HEK293 (cell line): ENCODE results near the gene NRIP1.
A peak's percentile ranks its signal among the peaks of the same experiment; 100 is the strongest.

Source experiments
- CTCF ChIA-PET: fragments of 350-600 bp; formaldehyde crosslinking; extraction: SDS; loops from one replicate; lab custom pipeline; 2021; ENCODE audit warnings: antibody characterized with exemption; lab: Yijun Ruan, JAX
- POLR2A ChIA-PET: fragments of 300-600 bp; formaldehyde crosslinking; extraction: SDS; loops from one replicate; lab custom pipeline; 2020; ENCODE audit warnings: antibody characterized with exemption, inconsistent platforms; lab: Yijun Ruan, JAX
- H3K27ac ChIP-seq: fragments of 200-500 bp; sonication (Bioruptor generic); 2 replicates; pipeline ENCODE4 v1.5.1; 2014; ENCODE audit warnings: low read depth, low read length, control low read depth, inconsistent platforms; ENCODE audit errors: extremely low read depth
- H3K36me3 ChIP-seq, 2 experiments: fragments of 200-500 bp in 1 of 2; sonication (Bioruptor generic) in 1 of 2; 1 replicate in 1 of 2; 2 replicates in 1 of 2; pipeline ENCODE4 v1.5.1; 2014 to 2017; ENCODE audit warnings: inconsistent platforms in 2 of 2, low read length in 2 of 2; ENCODE audit not compliant: control insufficient read depth in 2 of 2, insufficient read depth in 1 of 2
- H3K4me1 ChIP-seq: fragments of 200-500 bp; sonication (Bioruptor generic); 2 replicates; pipeline ENCODE4 v1.5.1; 2014; ENCODE audit warnings: mild to moderate bottlenecking, low read length, inconsistent platforms; ENCODE audit not compliant: control insufficient read depth, insufficient read depth
- H3K4me3 ChIP-seq: 2 replicates; pipeline ENCODE4 v1.5.1; 2011; ENCODE audit warnings: low read depth, mild to moderate bottlenecking, control low read depth, low read length, moderate library complexity
- H3K9me3 ChIP-seq: fragments of 200-500 bp; sonication (Bioruptor generic); 2 replicates; pipeline ENCODE4 v1.5.1; 2014; ENCODE audit warnings: low read depth, low read length, inconsistent platforms; ENCODE audit not compliant: control insufficient read depth, insufficient read depth
- OSR2 ChIP-seq: fragments of 450-650 bp; formaldehyde crosslinking; IDR thresholded peaks from 2 replicates; pipeline ENCODE4 v1.5.1; 2016; ENCODE audit warnings: missing biosample characterization, missing genetic modification characterization
- PRDM1 ChIP-seq: fragments of 450-650 bp; formaldehyde crosslinking; IDR thresholded peaks from 2 replicates; pipeline ENCODE4; 2016; ENCODE audit warnings: missing biosample characterization, missing genetic modification characterization
- REPIN1 ChIP-seq: fragments of 450-650 bp; formaldehyde crosslinking; IDR thresholded peaks from 2 replicates; pipeline ENCODE4 v1.5.1; 2017; ENCODE audit warnings: missing biosample characterization, missing genetic modification characterization, low read depth
- SP7 ChIP-seq: fragments of 450-650 bp; formaldehyde crosslinking; IDR thresholded peaks from 2 replicates; pipeline ENCODE4 v1.5.1; 2016; ENCODE audit warnings: missing biosample characterization, missing genetic modification characterization
- ZFP3 ChIP-seq: fragments of 450-650 bp; formaldehyde crosslinking; IDR thresholded peaks from 2 replicates; pipeline ENCODE4 v1.5.1; 2016; ENCODE audit warnings: low read depth, missing biosample characterization, missing genetic modification characterization
- ZNF366 ChIP-seq: fragments of 450-650 bp; formaldehyde crosslinking; conservative IDR thresholded peaks from 2 replicates; pipeline ENCODE4 v1.5.1; 2016; ENCODE audit warnings: missing biosample characterization, missing genetic modification characterization
- ZNF394 ChIP-seq: fragments of 450-650 bp; formaldehyde crosslinking; IDR thresholded peaks from 2 replicates; pipeline ENCODE4 v1.5.1; 2016; ENCODE audit warnings: missing biosample characterization, missing genetic modification characterization, mild to moderate bottlenecking, moderate library complexity, borderline replicate concordance
- ZNF426 ChIP-seq: fragments of 450-650 bp; formaldehyde crosslinking; IDR thresholded peaks from 2 replicates; pipeline ENCODE4 v1.5.1; 2017; ENCODE audit warnings: missing biosample characterization, missing genetic modification characterization, mild to moderate bottlenecking, inconsistent platforms, moderate library complexity
- ZNF521 ChIP-seq: fragments of 450-650 bp; formaldehyde crosslinking; IDR thresholded peaks from 2 replicates; pipeline ENCODE4 v1.5.1; 2017; ENCODE audit warnings: missing biosample characterization, mild to moderate bottlenecking, missing genetic modification characterization
- ZNF623 ChIP-seq: fragments of 450-650 bp; formaldehyde crosslinking; IDR thresholded peaks from 2 replicates; pipeline ENCODE4 v1.5.1; 2016; ENCODE audit warnings: missing biosample characterization, missing genetic modification characterization
- ZNF626 ChIP-seq: fragments of 450-650 bp; sonication (Bioruptor Pico); formaldehyde crosslinking; IDR thresholded peaks from 2 replicates; pipeline ENCODE4 v1.5.1; 2018; ENCODE audit warnings: missing biosample characterization, missing genetic modification characterization, inconsistent platforms
- ZNF660 ChIP-seq: fragments of 450-650 bp; IDR thresholded peaks from 2 replicates; pipeline ENCODE4 v1.5.1; 2018; ENCODE audit warnings: missing biosample characterization, mild to moderate bottlenecking, missing genetic modification characterization
- TF ChIP-seq, protein P1 (sequence below): fragments of 450-650 bp; formaldehyde crosslinking; IDR thresholded peaks from 2 replicates; pipeline ENCODE4 v1.5.1; 2016; ENCODE audit warnings: missing biosample characterization, missing genetic modification characterization
- TF ChIP-seq, protein P2 (sequence below): fragments of 450-650 bp; formaldehyde crosslinking; IDR thresholded peaks from 2 replicates; pipeline ENCODE4 v1.5.1; 2016; ENCODE audit warnings: missing biosample characterization, missing genetic modification characterization, borderline replicate concordance

NRIP1 gene

DNA sequence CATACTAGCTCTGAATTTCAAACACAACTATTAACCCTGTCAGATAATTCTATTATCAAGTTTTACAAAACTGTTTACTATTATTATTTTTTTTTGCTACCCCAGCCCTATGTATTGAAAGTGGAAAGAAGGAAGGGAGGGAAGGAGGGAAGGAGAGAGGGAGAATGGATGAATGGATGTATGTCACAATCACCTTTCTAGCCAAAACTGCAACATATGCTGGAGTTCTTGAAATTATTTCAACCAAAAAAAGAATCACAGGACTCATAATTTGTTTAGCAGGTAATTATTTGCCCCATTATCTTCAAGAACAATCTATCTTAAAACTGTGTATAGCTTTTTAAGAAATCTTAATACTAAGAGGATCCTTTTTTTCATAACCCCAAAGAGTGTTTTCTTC is 5.4 kb downstream of the NRIP1 start:
- H3K4me3 ChIP-seq, result no peak overlapping the region
- peaks cover 53% of the 10 kb centered on the region for H3K4me1 ChIP-seq
- H3K27ac ChIP-seq, result no peak overlapping the region
- TF ChIP-seq ZNF366 (tag by site-specific recombination) (peak; percentile 39; the same call in 1 of the 2 replicates), ZFP3 (no peak), ZNF623 (tag by site-specific recombination) (no peak), REPIN1 (tag by site-specific recombination) (no peak), ZNF660 (no peak), ZNF521 (tag by site-specific recombination) (no peak), ZNF426 (tag by site-specific recombination) (no peak)
- TF ChIP-seq, protein P1, sequence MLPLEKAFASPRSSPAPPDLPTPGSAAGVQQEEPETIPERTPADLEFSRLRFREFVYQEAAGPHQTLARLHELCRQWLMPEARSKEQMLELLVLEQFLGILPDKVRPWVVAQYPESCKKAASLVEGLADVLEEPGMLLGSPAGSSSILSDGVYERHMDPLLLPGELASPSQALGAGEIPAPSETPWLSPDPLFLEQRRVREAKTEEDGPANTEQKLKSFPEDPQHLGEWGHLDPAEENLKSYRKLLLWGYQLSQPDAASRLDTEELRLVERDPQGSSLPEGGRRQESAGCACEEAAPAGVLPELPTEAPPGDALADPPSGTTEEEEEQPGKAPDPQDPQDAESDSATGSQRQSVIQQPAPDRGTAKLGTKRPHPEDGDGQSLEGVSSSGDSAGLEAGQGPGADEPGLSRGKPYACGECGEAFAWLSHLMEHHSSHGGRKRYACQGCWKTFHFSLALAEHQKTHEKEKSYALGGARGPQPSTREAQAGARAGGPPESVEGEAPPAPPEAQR, result no peak
- CTCF ChIA-PET, result interaction anchor here (0.6 to 1.5 kb wide), 6 partner anchors 22 to 1225 kb away, joined by 3 to 6 read pairs (median 4); no protein-coding TSS in a partner anchor
- POLR2A ChIA-PET, result interaction anchor here (1.3 kb wide), 1 partner anchor 676 kb away, joined by 3 read pairs; the partner anchor contains the start of gene HSPA13
- H3K9me3 ChIP-seq, result no peaks in the 10 kb centered on the region
- no peaks in the 10 kb centered on the region for H3K36me3 ChIP-seq

DNA sequence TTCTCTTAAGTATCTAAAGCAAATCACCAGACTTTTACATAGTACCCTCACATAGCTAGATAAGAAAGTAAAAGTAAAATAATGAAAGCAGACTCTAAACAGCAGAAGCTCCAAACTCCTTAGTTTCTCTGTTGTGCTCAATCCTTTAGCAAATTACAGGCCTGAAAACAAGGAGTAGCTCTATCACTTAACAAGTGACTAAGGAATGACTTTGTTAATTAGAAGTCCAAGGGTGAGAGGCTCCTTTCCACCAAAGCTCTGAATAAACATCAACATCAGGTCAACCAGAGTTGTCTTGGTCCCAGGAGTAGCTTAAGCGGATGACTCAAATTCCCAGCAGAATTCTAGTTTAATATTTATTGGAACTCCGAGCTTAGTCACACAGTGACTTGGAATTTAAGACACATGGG is 5.9 kb downstream of the NRIP1 start:
- H3K4me3 ChIP-seq, result no peak overlapping the region
- 0 out of 2 replicates have a peak, but pooled peaks have one; percentile 16 for TF ChIP-seq OSR2 (tag by site-specific recombination)
- no peak for TF ChIP-seq ZNF626
- TF ChIP-seq PRDM1 (tag by site-specific recombination), result peak; percentile 78
- TF ChIP-seq SP7 (tag by site-specific recombination), result peak; percentile 74
- TF ChIP-seq ZNF394 (tag by site-specific recombination), result peak; percentile 84; the same call in 1 of the 2 replicates
- H3K36me3 ChIP-seq, result no peaks in the 10 kb centered on the region
- CTCF ChIA-PET, result interaction anchor here (0.6 to 1.5 kb wide), 7 partner anchors 21 to 1225 kb away, joined by 3 to 6 read pairs (median 4); no protein-coding TSS in a partner anchor
- H3K9me3 ChIP-seq, result no peaks in the 10 kb centered on the region
- POLR2A ChIA-PET, result interaction anchor here (1.3 kb wide), 1 partner anchor 676 kb away, joined by 3 read pairs; the partner anchor contains the start of gene HSPA13
- peaks cover 56% of the 10 kb centered on the region for H3K4me1 ChIP-seq
- no peak overlapping the region for H3K27ac ChIP-seq

DNA sequence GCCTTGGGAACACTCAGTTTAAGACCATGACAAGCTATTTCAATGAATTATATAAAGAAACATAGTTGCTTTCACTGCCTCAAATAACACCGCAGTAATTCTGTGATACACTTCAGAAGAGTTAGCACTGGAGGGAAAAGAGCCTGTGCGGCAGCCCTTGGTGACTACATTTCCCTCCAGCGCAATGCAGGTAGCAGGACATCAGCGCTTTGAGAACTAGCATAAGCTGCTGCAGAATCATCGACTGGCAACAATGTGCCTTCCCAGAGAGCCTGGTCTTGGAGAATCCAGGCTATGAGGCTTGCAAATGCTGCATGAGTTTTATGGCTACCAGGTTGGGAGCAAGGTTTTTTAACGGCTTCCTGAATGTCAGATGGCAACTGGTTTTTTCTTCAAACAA is 7.5 kb downstream of the NRIP1 start:
- Histone ChIP-seq H3K27ac (no peak overlapping the region), H3K36me3 (no peaks in the 10 kb centered on the region), H3K4me1 (peaks cover 70% of the 10 kb centered on the region), H3K9me3 (no peaks in the 10 kb centered on the region), H3K4me3 (no peak overlapping the region)
- TF ChIP-seq, protein P2, sequence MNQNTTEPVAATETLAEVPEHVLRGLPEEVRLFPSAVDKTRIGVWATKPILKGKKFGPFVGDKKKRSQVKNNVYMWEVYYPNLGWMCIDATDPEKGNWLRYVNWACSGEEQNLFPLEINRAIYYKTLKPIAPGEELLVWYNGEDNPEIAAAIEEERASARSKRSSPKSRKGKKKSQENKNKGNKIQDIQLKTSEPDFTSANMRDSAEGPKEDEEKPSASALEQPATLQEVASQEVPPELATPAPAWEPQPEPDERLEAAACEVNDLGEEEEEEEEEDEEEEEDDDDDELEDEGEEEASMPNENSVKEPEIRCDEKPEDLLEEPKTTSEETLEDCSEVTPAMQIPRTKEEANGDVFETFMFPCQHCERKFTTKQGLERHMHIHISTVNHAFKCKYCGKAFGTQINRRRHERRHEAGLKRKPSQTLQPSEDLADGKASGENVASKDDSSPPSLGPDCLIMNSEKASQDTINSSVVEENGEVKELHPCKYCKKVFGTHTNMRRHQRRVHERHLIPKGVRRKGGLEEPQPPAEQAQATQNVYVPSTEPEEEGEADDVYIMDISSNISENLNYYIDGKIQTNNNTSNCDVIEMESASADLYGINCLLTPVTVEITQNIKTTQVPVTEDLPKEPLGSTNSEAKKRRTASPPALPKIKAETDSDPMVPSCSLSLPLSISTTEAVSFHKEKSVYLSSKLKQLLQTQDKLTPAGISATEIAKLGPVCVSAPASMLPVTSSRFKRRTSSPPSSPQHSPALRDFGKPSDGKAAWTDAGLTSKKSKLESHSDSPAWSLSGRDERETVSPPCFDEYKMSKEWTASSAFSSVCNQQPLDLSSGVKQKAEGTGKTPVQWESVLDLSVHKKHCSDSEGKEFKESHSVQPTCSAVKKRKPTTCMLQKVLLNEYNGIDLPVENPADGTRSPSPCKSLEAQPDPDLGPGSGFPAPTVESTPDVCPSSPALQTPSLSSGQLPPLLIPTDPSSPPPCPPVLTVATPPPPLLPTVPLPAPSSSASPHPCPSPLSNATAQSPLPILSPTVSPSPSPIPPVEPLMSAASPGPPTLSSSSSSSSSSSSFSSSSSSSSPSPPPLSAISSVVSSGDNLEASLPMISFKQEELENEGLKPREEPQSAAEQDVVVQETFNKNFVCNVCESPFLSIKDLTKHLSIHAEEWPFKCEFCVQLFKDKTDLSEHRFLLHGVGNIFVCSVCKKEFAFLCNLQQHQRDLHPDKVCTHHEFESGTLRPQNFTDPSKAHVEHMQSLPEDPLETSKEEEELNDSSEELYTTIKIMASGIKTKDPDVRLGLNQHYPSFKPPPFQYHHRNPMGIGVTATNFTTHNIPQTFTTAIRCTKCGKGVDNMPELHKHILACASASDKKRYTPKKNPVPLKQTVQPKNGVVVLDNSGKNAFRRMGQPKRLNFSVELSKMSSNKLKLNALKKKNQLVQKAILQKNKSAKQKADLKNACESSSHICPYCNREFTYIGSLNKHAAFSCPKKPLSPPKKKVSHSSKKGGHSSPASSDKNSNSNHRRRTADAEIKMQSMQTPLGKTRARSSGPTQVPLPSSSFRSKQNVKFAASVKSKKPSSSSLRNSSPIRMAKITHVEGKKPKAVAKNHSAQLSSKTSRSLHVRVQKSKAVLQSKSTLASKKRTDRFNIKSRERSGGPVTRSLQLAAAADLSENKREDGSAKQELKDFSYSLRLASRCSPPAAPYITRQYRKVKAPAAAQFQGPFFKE, result no peak
- CTCF ChIA-PET, result interaction anchor here (1.3 kb wide), 1 partner anchor 193 kb away, joined by 6 read pairs; no protein-coding TSS in a partner anchor
- POLR2A ChIA-PET, result no interaction called here
